D721Med (cell line): Measurements from ENCODE around the gene P3H3.

Experiments
- DNase-seq: peaks from one replicate; pipeline ENCODE4 v3.0.0; 2011; ENCODE audit warnings: low spot score; ENCODE audit not compliant: insufficient read length
- FAIRE-seq: peaks from 2 replicates; lab custom pipeline; 2011; peaks lifted over from hg19 to GRCh38; lab: Jason Lieb, UNC
- TF ChIP-seq, protein P1 (sequence below): IDR thresholded peaks from 2 replicates; pipeline ENCODE4 v1.5.1; 2012; ENCODE audit warnings: mild to moderate bottlenecking, control low read depth; ENCODE audit not compliant: insufficient read depth; ENCODE audit errors: missing control alignments

P3H3 gene

DNA sequence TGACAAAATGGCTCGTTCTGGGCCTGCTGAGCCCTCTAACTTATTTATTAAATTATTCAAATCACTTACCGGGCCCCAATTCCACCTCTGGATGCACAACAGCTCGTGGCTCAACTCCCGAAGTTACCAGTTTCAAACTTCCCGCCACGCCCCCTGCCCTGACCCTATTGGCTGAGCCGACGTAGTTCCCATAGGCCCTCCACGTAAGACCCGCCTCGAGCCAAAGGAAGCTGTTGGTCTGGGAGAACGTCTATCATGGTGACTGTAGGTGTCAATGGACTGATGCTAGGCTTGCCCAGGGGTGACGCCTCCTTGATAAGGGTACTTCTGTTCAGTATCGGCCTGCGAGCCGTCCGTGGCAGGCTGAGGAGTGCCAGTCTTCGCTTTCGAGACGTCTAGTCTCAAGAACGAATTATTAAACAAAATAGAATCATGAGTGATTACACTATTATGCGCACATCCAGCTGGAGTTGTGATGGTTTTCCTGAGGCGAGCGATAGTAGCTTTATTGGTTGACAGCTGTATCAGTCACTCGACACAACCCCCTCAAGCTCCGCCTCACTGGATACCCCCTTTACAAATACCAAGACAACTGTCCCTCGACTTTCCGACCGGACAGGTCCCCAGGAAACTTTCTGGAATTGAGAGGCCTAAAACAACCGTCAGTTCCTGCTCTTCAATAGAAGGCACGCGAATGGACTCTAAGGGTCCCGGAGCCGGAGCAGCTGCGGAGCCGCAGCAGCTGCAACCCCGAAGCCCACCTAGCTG, 23.1 kb downstream of the P3H3 start, which contains the start of gene CDCA3:
Gene CDCA3 (minus strand): TSS at position 134 of the 768 bp plus-strand sequence. CDS start 334 bp downstream, outside the sequence.
- DNase-seq (peak; percentile 94), FAIRE-seq (no peak)
- TF ChIP-seq, protein P1, sequence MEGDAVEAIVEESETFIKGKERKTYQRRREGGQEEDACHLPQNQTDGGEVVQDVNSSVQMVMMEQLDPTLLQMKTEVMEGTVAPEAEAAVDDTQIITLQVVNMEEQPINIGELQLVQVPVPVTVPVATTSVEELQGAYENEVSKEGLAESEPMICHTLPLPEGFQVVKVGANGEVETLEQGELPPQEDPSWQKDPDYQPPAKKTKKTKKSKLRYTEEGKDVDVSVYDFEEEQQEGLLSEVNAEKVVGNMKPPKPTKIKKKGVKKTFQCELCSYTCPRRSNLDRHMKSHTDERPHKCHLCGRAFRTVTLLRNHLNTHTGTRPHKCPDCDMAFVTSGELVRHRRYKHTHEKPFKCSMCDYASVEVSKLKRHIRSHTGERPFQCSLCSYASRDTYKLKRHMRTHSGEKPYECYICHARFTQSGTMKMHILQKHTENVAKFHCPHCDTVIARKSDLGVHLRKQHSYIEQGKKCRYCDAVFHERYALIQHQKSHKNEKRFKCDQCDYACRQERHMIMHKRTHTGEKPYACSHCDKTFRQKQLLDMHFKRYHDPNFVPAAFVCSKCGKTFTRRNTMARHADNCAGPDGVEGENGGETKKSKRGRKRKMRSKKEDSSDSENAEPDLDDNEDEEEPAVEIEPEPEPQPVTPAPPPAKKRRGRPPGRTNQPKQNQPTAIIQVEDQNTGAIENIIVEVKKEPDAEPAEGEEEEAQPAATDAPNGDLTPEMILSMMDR, result no peak

DNA sequence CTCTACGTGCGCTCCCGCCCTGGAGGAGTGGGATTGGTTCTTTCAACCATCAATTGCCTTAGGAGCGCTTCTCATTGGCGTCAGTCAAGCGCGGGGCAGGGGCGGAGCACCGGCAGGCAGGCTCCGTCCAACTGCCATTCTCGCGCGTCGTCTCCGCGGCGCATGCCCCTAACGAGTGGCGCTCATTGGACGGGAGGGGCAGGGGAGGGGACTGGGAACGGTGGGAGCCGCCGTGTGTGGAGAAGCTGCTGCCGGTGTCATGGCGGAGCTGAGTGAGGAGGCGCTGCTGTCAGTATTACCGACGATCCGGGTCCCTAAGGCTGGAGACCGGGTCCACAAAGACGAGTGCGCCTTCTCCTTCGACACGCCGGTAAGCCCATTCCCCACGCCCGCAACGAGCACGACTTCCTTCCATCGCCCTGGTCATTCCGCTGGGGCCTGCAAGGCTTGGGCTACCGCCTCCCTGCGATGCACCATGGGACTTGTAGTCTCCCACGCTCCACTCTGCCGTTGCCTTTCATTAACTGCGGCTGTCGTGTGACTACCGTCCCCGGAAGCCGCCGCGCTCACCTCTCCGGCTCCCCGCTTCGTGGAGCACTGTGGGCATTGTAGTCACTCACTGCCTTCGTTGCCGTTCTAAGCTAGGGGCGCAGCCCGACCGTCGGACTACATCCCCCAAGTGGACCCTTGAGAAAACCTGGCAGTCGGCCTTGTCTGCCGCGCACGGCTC, 23.9 kb downstream of the P3H3 start, which contains the start of gene USP5:
Gene USP5 (plus strand): TSS at position 230 of the 730 bp plus-strand sequence. CDS start 30 bp downstream, at position 260.
- TF ChIP-seq, protein P1, result no peak
- DNase-seq (peak; percentile 70), FAIRE-seq (peak; percentile 32)

DNA sequence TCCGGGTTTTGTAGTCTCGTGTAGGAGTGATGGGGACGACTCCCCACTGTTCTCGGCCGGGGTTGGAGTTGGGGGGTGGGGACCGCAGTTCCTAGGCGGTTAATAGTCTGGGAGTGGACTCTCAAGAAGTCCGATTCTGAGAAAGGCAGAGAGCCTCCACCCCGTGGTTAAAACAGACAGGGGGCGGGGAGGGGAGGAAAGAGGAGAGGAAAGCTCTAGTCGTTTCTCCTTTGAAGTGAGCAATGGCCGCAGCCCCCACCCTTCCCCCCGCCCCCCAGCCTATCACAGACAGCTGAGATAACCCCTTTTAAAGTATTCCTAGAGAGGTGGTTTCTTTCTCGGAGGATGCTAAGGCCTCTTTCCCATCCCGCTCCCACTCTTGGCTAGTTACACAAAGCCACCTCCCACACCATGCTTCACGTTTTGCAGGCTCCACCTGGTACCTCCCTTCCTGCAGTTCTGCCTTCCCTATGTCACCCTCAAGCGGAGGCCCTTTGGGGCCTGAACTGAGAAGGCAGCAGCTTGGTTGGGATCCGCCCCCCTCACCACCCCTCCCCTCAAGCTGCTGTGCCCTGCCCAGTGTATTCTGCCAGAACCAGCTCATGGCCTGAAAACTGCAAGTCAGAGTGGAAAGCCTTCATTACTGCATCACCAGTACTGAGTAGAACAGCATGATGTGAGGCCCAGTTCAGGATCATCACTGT, 24.6 kb downstream of the P3H3 start:
- no peak for FAIRE-seq
- TF ChIP-seq, protein P1, result no peak
- no peak for DNase-seq

DNA sequence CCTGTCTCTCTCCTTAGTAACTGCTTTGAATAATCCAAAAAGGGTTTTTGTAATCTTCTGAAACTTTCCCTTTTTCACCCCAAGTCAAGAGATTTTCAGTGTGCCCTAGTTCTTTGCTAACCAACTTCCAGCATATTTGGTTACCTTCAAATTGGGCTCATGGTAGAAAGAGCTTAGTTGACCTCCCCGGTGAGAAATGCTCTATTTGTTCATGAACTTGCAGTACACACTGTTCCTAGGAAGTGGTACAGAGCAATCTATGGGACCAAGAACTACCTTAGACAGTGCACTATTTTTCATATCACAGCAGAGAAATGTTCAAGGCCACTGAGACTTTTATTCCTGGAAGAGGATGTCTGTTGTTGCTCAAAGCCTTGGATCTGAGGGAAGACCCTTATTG, 25.4 kb downstream of the P3H3 start:
- FAIRE-seq (no peak), DNase-seq (no peak)
- TF ChIP-seq, protein P1, result no peak

- FAIRE-seq (no peak), DNase-seq (no peak)
- TF ChIP-seq, protein P1, result no peak
Observed at GRCh38 chr12:6854036-6854435, 25.8 kb downstream of the P3H3 start.

DNA sequence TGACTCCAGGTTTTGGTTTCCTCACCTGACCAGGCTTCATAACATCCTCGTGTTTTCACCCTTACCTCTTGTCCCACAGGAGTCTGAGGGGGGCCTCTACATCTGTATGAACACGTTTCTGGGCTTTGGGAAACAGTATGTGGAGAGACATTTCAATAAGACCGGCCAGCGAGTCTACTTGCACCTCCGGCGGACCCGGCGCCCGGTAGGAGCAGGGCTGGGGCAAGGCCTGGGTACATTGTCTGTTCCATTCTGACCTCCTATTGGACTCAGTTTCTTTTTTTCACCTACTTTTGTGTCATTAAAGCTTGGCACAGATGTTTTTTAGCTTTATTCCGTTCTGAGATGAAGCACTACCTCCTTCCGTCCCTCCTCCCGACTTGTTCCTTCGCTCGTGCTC, 27.1 kb downstream of the P3H3 start:
- DNase-seq (no peak), FAIRE-seq (no peak)

More for the DNA sequence above, 27.1 kb downstream of the P3H3 start:
- TF ChIP-seq, protein P1, result no peak
